G401.6 (cell line): Measurements from ENCODE around the gene EMC1.
"Not testable (repeated sequence)": the region's sequence is repeated elsewhere in the genome, so short reads cannot be mapped to it uniquely, and the experiment has no call there.

Source experiments
- FAIRE-seq: peaks from 2 replicates; lab custom pipeline; 2012; peaks lifted over from hg19 to GRCh38; lab: Jason Lieb, UNC

Gene EMC1

DNA sequence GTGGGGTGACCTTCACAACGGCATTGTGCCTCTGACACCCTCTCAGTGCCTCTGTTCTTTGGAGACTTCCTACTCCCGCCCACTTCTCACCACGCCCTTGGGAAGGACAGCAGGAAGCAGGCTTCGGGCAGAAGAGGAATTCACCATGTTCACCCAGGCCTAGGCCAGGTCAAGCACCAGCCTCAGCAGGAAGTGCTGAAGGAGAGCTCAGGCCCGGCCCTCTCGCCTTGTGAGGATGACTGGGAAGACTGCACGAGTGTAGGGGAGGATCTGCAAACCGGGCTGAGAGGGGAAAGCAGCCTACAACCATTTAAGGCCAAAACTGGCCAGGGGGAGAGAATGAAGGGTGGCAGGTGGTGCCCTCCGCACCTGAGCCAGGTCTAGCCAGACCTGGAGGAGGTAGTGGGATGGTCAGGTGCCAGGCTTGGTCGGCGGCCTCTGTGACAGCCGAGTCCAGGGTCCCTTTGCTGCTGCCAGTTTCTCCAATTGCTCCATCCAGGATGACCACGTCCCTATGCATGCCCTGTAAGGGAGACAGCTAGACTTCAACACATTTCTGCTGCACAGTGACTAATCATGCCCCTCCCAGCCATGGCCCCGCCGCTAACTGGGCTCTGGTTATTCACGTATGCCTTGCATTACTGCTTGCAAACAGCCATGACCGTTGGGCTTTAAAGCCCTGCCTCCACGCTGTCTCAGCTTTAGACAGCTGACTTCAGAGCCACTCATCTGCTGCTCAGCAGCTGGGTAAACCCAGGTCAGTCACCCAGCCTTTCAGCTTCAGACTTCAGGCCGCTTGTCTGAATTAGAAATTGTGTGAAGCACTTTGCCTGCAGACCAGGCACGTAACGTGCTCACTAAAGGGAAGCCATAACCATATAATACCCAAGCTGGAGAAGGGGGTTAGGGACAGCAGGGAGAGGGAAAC is 9.2 kb upstream of the EMC1 start:
- no peak for FAIRE-seq

DNA sequence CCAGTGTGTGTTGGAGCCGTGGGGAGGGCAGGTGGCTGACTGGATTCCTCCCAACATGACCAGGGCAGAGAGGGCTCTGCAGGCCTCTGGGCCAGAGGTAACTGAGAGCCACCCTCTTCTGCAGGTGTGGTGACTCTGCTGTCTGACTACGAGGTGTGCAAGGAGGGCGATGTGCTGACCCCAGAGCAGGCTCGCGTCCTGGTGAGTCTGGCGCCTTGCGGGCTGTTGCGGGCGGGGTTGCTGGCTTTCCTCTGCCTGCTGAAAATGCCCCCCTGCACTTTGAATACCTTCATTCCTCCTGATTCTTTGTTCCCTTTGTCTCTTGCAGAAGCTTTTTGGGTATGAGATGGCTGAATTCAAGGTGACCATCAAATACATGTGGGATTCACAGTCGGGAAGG is 7.0 kb upstream of the EMC1 start:
- FAIRE-seq, result no peak

DNA sequence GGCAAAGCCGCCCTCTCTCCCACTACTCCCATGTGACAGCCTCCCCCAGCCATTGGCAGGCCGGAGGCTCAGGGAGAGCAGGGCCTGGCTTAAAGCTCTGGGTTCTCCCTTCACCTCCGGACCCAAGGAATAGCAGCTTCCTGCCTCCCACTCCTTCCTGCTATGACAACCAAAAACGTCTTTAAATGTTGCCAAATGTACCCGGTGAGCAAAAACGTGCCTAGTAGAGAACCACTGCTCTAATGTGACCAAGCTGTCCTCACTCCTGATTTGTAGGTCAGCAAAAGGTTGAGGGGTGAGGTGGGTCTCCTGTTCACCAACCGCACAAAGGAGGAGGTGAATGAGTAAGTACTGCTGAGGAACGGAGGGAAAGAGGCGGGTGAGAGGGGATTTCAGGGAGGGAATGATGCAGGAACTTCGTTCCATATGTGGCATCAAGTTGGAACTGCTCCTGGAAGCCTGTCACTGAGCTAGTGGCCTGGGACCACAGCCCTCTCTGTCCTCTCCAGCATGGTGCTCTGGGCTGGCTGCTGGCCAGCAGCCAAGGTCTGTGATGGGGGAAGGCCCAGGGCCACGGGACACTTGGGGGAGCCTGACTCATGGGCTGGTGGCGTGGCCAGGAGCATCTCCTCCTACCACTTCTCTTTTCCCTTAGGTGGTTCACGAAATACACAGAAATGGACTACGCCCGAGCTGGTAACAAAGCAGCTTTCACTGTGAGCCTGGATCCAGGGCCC is 6.0 kb upstream of the EMC1 start:
- FAIRE-seq, result no peak

DNA sequence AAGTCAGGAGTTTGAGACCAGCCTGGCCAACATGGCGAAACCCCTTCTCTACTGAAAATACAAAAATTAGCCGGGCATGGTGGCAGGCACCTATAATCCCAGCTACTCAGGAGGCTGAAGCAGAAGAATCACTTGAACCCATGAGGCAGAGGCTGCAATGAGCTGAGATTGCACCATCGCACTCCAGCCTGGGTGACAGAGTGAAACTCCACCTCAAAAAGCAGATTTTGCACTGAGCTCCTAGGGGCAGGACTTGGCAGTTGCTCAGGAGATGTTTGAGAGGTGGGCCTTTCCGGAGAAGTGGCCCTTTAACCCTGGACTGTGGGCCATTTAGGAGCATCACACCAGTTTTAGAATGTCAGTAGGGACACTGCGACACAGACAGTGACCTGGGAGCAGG is 5.0 kb upstream of the EMC1 start:
- FAIRE-seq, result not testable (repeated sequence)

DNA sequence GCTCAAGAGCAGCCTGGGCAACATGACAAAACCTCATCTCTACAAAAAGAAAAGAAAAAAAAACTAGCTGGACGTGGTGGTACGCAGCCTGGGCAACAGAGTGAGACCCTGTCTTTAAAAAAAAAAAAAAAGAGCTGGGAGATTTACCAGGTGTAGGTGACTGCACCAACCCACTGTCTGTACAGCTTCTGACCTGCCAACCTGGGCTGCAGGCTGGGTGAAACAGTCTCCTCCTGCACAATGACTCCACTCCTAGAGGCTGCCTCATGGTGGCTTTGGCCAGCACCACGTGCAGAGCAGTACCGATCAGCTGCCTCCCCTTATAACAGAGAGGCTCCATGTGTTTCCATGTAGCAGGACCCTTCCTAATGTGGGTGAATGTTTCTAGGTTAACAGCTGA is 4.0 kb upstream of the EMC1 start:
- no peak for FAIRE-seq

DNA sequence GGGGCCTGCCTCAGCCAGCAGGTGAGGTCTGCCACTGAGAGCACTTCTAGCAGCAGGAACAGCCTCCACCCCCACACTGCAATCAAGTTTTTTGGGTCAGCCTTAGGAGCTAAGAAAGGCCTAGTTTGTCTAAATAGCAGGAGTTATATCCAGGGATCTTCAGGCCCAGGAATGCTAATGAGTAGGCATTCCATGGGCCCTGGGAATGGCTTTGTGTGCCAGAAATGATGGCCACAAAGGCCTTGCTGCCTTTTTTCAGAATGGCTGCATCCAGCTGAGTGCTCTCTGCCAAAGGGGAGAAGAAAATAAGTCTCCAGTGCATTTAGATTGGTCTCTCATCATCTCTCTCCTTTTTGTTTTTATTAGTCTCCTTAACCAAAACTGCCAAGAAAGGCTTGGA is 3.1 kb upstream of the EMC1 start:
- FAIRE-seq, result no peak

DNA sequence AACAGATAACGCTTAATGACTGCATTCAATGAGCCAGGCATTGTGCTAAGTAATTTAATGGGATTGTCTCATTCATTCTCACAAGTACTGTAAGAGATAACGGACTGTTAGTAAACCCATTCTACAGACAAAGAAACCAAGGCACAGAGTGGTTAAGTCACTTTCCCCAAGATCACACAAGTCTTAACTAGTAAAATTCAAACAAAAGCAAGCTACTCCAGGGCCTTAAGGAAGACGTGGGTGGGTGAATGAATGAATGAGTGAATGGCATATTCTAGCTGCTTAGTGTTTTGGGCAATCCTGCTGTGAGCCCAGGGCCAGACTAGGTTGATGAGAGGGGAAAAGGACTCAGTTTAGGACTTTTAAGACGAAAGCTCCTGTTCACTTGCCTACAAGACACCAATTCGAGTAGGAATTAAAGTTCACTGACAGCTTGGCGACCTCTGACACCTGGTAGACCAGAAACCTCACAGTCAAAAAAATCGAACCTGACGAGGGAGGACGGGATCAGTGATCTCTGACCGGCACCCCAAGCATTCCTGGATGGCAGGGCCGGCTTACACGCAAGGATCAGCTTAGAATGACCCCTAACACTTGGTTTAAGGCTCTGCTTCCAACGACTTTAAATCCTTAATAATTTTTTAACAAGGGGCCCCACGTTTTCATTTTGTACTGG is 557 bp downstream of the EMC1 start:
- FAIRE-seq, result no peak

DNA sequence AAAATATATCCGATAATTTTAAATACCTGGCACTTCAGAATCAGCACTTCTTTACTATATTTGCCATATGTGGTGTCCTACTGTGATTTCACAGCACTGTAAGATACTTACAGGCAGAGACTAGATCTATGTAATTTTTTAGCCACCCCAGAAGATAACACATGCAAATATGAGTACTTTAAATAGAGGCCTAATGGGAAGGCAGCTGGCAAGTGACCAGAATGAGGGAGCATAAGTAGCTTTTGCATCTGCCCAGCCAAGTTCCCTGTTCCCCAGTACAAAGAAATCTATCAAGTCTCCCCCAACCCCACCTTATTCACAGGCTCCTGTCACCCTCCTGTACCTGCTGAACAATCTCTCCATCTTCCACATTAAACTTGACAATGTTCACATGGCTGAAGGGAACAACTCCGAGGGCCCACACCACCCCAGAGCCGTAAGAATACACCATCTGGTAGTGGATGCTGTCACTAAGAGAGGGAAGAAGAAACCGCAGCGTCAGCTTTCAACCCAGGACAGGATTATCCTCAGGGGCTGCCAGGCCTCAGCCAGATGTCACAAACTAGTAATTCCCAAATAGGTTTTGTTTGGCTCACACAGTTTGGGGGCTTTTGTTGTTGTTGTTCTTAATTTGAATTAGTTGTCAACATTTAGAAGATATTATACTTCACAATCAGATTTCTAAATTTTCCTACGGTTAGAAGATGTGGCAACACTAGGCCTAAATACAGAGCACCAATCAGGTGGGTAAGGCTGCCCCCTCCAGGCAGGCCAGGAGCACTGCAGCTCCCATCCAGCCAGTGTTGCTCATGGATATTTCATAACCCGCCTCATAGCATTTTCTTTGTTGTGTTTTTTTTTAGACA is 10.4 kb downstream of the EMC1 start:
- peak; percentile 74 for FAIRE-seq

DNA sequence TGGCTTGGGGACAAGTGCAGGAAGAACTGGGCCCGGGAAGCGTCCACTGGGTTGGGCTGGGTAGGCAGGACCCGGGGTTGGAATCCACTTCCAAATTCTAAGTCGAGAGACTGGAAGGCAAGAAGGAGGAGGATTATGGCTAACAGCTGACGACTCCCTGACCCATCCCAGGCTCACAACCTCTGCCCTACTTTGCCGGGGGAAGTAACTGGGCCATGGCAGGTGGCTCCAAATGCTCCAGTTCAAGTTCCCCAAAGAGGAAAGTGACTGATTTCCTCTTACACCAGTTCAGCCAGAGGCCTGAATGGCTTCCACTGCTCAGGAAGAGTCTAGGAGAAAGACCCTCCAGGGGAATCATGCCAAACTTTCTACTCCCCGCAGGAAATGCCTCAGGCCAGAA is 11.4 kb downstream of the EMC1 start:
- no peak for FAIRE-seq

DNA sequence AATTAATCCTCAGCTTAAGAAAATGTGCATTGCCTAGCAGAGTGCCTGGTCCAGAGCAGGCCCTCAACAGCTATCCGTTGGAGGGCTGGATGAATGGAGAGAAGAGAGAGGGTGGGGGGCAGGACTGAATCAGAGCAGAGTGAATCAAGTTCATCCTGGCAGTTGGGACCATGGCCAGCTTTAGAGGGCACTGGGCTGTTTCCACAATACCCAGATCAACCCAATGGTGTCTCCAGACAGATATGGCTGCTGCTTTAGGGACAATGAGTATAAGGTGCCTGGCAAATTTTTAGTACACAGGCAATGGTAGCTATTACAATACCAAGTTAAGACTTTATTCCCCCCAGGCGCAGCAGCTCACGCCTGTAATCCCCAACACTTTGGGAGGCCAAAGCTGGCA is 17.1 kb downstream of the EMC1 start:
- no peak for FAIRE-seq

DNA sequence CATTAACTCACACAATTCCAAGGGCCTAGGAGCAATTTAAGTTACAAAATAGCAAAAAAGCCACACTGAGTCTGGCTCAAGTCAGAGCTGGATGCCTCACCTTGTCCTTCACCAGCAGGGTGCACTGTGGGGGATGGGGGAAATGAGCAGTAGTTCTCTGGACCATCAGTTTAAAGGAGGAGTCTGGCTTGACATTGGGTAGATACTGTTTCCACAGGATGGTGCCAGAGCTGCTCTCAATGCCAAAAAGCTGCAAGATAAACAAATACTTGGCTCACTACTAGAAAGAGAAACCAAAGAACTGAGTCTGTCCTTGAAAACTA is 18.8 kb downstream of the EMC1 start:
- no peak for FAIRE-seq

DNA sequence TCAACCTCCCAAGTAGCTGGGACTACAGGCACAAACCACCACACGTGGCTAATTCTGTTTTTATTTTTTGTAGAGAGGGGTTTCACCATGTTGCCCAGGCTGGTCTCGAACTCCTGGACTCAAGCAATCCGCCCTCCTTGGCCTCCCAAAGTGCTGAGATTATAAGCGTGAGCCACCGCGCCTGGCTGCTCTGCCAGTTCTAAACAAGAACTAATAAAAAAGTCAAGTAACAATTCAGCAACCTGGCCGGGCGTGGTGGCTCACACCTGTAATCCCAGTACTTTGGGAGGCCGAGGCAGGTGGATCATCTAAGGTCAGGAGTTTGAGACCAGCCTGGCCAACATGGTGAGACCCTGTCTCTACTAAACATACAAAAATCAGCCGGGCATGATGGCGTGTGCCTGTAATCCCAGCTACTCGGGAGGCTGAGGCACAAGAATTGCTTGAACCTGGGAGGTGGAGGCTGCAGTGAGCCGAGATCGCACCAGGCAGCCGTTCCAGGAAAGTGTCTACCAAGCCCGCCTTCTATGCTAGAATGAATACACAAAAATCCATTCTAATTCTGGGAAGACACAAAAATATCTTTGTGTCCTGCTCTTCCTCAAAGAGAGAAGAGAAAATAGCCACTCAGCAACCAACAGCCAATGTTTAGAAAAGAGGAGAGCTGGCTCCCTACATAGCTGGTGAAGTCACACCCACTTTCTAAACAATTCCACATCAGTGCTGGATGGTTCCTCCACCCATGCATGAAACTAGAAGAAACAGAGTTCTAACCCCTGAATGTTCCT is 19.4 kb downstream of the EMC1 start:
- FAIRE-seq, result not testable (repeated sequence)

DNA sequence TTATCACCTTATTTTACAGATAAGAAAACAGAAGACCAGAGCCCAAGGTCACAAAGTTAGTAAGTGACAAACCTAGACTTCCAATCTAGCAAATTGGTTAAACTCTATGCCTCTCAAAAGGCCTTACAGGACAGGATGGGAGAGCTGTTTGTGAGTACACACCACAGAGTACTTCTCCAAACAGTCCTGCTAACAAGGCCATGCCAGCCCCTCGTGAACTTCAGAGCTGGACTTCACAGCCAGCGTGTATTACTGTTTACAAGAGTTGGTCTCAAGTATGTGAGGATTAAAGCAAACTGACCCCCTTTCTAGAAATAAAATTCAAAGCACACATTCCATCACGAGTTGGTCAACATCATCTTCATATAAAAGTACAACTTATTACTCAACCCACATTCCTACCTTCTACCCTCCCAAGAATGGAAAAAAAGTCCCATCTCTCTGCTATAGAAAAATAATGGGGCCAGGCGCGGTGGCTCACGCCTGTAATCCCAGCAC is 21.4 kb downstream of the EMC1 start:
- no peak for FAIRE-seq

DNA sequence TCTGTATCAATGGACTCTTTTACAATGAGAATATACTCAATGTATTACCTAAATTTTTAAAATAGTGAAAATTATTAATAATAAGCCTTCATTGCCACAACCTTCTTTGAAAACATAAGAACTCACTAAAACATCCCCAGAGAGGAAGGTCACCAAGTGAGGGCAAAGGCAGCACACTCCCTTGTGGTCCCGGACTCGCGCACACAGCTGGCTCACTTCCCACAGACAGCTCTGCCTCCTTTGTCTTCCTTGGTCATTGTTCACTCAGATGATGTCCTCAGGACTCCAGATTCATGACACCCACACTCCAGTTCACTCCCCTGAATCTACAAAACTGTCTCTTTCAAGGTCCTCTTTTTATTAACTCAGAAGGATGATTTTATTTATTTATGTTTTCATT is 22.1 kb downstream of the EMC1 start:
- FAIRE-seq, result no peak

DNA sequence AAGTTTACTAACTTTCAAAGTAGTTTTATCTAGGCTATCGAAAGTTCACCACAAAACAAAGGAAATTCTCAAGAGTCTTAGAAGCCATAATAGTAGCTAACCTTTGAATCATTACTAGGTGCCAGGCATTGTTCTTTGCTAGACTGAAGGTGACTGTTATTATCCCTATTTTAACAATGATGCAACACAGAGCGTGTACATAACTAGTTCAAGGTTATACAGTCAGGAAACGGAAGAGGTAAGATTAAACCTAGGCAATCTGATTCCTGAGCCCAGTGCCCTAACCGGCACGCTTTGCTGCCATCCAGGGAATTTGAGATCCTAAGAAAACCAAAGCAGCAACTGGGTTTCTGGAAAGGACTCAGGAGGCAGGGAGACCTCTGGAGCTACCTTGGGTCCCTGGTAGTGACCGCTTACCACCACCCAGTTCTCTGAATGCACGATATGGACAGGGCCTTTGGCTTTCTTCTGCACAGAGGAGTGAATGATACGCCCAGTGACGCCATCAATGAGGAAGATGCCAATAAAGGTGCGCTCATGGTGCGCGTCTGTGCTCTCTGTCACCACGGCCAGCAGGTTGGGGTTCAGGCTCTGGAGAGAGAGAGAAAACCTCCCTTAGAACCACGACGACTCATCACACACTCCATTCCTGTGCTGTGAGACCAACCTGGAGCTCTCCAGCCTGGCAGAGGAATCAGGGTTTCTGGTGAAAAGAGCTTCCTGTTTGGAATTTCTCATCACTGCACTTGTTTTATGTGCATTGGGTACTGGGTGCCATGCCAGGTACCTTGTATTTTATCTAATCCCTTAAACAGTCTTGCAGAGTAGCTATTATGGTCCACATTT is 28.1 kb downstream of the EMC1 start:
- no peak for FAIRE-seq

DNA sequence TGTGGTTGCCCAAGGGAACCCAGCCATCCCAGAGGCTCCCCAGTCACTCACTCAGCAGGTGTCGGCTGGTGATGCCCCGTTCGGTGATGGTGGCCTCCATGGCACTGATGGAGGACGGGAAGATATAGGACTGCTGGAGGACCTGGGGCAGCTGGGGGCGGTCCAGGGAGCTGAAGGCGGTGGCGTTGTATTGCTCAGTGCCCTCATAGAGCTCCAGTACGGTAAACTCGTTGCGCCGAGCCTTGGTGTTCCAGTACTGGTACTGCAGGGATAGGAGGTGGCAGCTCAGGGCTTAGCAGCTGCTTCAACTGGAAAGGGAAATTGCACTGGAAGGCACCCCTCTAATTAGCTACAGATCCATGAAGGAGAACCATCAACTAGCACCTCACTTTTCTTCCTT is 28.8 kb downstream of the EMC1 start:
- FAIRE-seq, result no peak

DNA sequence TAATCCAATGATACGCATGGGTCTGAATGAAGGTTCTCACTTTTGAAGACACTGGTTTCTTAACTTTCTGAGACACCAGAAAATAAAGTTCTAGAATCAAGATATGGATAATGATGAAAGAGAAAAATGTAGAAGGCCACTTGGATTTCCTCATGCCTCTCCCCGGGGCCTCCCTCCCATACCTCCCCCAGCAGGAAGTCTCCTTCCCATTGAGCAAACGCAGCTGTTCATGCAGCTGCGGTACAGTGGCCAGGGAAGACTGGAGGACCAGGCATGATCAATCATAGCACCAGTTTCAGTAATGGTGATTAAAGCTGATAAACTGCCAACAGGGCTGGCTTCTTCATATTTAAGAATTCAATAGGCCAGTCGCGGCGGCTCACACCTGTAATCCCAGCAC is 30.3 kb downstream of the EMC1 start:
- no peak for FAIRE-seq

DNA sequence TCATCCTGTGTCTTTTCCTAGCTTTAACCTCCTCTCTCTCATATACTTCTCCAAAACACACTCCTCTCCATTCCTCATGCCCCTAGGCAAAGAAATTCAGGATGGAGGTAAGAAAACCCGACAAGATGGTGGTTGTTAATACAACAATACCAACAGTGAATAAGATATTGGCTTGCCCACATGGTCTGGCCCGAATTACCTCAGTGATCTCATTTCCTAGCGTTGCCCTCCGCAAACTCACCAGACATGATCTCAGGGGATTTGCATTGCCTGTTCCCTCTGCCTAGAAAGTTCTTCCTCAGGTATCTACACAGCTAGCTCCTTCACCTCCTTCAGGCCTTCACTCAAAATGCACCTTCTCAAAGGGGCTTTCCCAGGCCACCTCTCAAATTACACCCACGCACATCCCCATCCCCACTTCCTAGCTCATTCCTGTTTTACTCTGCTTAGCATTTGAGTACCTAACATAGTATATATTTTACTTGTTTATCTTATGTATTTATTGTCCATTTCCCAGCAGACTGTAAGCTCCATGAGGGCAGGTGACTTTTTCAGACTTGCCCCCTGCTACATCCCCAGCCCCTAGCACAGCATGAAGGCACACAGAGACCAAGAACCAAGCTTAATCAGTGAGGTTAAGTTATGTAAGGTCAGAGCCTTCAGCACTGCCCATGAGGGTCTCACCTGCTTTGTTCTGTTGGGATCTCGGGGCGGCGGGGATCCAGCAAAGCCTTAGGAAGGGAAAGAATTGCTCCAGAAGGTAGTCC is 31.1 kb downstream of the EMC1 start:
- no peak for FAIRE-seq

DNA sequence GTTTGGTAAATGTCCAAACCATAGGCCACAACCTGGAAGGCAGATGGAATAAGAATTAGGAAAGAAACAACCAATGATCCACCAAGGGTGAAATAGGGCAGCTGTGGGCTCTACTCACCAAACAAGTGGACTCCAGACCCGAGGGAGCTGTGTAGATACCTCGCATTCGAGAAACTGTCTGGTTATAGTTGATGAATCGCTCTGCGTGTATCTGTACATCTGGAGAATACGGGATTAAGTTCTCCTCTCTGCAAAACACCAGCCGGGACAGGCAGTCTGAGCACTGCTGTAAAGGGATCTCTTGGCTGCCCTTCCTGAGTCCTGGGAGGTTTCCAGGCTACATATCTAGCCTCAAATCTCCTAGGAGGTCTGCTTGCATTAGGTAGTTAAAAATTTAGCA is 31.9 kb downstream of the EMC1 start:
- FAIRE-seq, result no peak

DNA sequence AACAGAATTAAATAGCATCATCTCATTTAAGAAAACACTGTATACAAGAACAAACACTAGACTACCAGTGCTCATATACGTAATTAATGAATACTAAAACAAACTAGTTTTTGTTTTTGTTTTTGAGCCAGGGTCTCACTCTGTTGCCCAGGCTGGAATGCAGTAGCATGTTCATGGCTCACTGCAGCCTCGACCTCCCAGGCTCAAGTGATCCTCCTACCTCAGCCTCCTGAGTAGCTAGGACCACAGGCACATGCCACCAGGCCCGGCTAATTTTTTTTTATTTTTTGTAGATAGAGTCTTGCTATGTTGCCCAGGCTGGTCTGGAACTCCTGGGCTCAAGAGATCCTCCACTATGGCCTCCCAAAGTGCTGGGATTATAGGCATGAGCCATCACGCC is 34.7 kb downstream of the EMC1 start:
- FAIRE-seq, result not testable (repeated sequence)
